A549 (cell line): ENCODE results near the gene TNFRSF19. TPM values are rescaled to one million over a fixed set of nuclear protein-coding genes. Genes with fewer than 3 reads are reported as not detected.

Experiments
- ATAC-seq, 2 experiments: fragments of 200-7000 bp in 1 of 2; fragments of >200 bp in 1 of 2; cut with Nextera tagmentation in 1 of 2; cut with Tn5 transposase in 1 of 2; 3 replicates each; pipeline versions ENCODE4 v1.8.0 to v1.9.1; 2018 to 2020; ENCODE audit warnings: mild to moderate bottlenecking in 1 of 2, moderate library complexity in 1 of 2
- CTCF ChIA-PET: fragments of 300-600 bp; sonication (Branson Sonifier 250); formaldehyde crosslinking; extraction: SDS; loops from one replicate; lab custom pipeline; 2021; ENCODE audit warnings: antibody characterized with exemption, inconsistent platforms; lab: Yijun Ruan, JAX
- POLR2A ChIA-PET: fragments of 350-600 bp; formaldehyde crosslinking; extraction: SDS; loops from one replicate; lab custom pipeline; 2021; ENCODE audit warnings: antibody characterized with exemption, inconsistent platforms; lab: Yijun Ruan, JAX
- DNase-seq, 2 experiments: peaks; one replicate each; pipeline versions ENCODE4 v3.0.0 to v3.0.0-alpha.2; 2011 to 2016; ENCODE audit warnings: low read depth in 1 of 2, low spot score in 1 of 2
- FAIRE-seq: peaks from 2 replicates; lab custom pipeline; 2011; peaks lifted over from hg19 to GRCh38; lab: Jason Lieb, UNC
- H3K27ac ChIP-seq, 2 experiments: fragments of >200 bp; sonication (Bioruptor Twin); formaldehyde crosslinking; 3 replicates each; pipeline ENCODE4 v1.5.1; 2016 to 2017
- H3K4me1 ChIP-seq: fragments of >200 bp; sonication (Bioruptor Twin); formaldehyde crosslinking; 3 replicates; pipeline ENCODE4 v1.6.1; 2016
- H3K4me2 ChIP-seq: fragments of >200 bp; sonication (Bioruptor Twin); formaldehyde crosslinking; 3 replicates; pipeline ENCODE4 v1.6.1; 2016
- H3K4me3 ChIP-seq: fragments of >200 bp; sonication (Bioruptor Twin); formaldehyde crosslinking; 3 replicates; pipeline ENCODE4 v1.5.1; 2016
- H3K9me3 ChIP-seq: fragments of >200 bp; sonication (Bioruptor Twin); formaldehyde crosslinking; 3 replicates; pipeline ENCODE4 v1.6.1; 2016
- BHLHE40 ChIP-seq: IDR thresholded peaks from 2 replicates; pipeline ENCODE4 v1.6.1; 2012; ENCODE audit warnings: low read depth, low read length, inconsistent platforms
- CEBPB ChIP-seq, 2 experiments: fragments of >200 bp in 1 of 2; sonication (Bioruptor Twin) in 1 of 2; formaldehyde crosslinking in 1 of 2; IDR thresholded peaks; 2 replicates each; pipeline ENCODE4 v1.6.1; 2012 to 2016
- CHD4 ChIP-seq: fragments of 200-600 bp; sonication (generic); IDR thresholded peaks from 2 replicates; pipeline ENCODE4 v1.6.1; 2016; ENCODE audit warnings: antibody characterized with exemption, mild to moderate bottlenecking, borderline replicate concordance
- EHMT2 ChIP-seq: fragments of 200-600 bp; sonication (generic); IDR thresholded peaks from 2 replicates; pipeline ENCODE4 v1.6.1; 2016; ENCODE audit warnings: antibody characterized with exemption, low read depth, mild to moderate bottlenecking, moderate library complexity
- ESRRA ChIP-seq: fragments of 150-350 bp; IDR thresholded peaks from 2 replicates; pipeline ENCODE4 v1.6.1; 2014; ENCODE audit warnings: mild to moderate bottlenecking, low read length, borderline replicate concordance
- FOSB ChIP-seq: fragments of 250-450 bp; sonication (Bioruptor Pico); IDR thresholded peaks from 2 replicates; pipeline ENCODE4 v1.5.0; 2020; ENCODE audit warnings: mild to moderate bottlenecking, moderate library complexity
- HEYL ChIP-seq: fragments of 250-450 bp; sonication (Bioruptor Pico); IDR thresholded peaks from 2 replicates; pipeline ENCODE4 v1.8.0; 2021; ENCODE audit warnings: mild to moderate bottlenecking, moderate library complexity
- HOXA7 ChIP-seq: fragments of 250-450 bp; sonication (Bioruptor Pico); IDR thresholded peaks from 2 replicates; pipeline ENCODE4 v1.5.0; 2020; ENCODE audit warnings: mild to moderate bottlenecking, moderate library complexity
- HOXB13 ChIP-seq: fragments of 250-450 bp; sonication (Bioruptor Pico); IDR thresholded peaks from 2 replicates; pipeline ENCODE4 v1.5.0; 2020; ENCODE audit warnings: low read depth, mild to moderate bottlenecking, moderate library complexity
- JUN ChIP-seq, 2 experiments: fragments of >200 bp; sonication (Bioruptor Twin); formaldehyde crosslinking; IDR thresholded peaks; 2 replicates in 1 of 2; 3 replicates in 1 of 2; pipeline ENCODE4 v1.6.1; 2016 to 2017
- KDM1A ChIP-seq: fragments of 200-600 bp; sonication (generic); IDR thresholded peaks from 2 replicates; pipeline ENCODE4 v1.6.1; 2016; ENCODE audit warnings: low read depth, mild to moderate bottlenecking
- KDM5A ChIP-seq: fragments of 200-600 bp; sonication (generic); IDR thresholded peaks from 2 replicates; pipeline ENCODE4 v1.6.1; 2016; ENCODE audit warnings: antibody characterized with exemption, mild to moderate bottlenecking
- MAZ ChIP-seq: fragments of 150-350 bp; IDR thresholded peaks from 2 replicates; pipeline ENCODE4 v1.6.1; 2014; ENCODE audit warnings: antibody characterized with exemption, low read depth, low read length, borderline replicate concordance
- NFE2L2 ChIP-seq: fragments of 150-350 bp; conservative IDR thresholded peaks from 2 replicates; pipeline ENCODE4 v1.6.1; 2014; ENCODE audit warnings: low read length
- RAD21 ChIP-seq, 2 experiments: fragments of >200 bp in 1 of 2; sonication (Bioruptor Twin) in 1 of 2; formaldehyde crosslinking in 1 of 2; IDR thresholded peaks in 1 of 2; conservative IDR thresholded peaks in 1 of 2; 2 replicates in 1 of 2; 3 replicates in 1 of 2; pipeline ENCODE4 v1.6.1; 2012 to 2018; ENCODE audit warnings: inconsistent platforms in 1 of 2
- RARB ChIP-seq: fragments of 250-450 bp; sonication (Bioruptor Pico); IDR thresholded peaks from 2 replicates; pipeline ENCODE4 v1.8.0; 2021; ENCODE audit warnings: mild to moderate bottlenecking, moderate library complexity
- RCOR1 ChIP-seq: fragments of 150-350 bp; IDR thresholded peaks from 2 replicates; pipeline ENCODE4 v1.6.1; 2014; ENCODE audit warnings: antibody characterized with exemption, low read length, low read depth
- SMC3 ChIP-seq: fragments of >200 bp; sonication (Bioruptor Twin); formaldehyde crosslinking; IDR thresholded peaks from 3 replicates; pipeline ENCODE4 v1.6.1; 2018; ENCODE audit warnings: inconsistent platforms
- TFCP2L1 ChIP-seq: fragments of 250-450 bp; sonication (Bioruptor Pico); IDR thresholded peaks from 2 replicates; pipeline ENCODE4 v1.5.0; 2021; ENCODE audit warnings: mild to moderate bottlenecking
- TP53 ChIP-seq: fragments of 250-450 bp; sonication (Bioruptor Pico); IDR thresholded peaks from 2 replicates; pipeline ENCODE4 v1.5.0; 2021; ENCODE audit warnings: mild to moderate bottlenecking, moderate library complexity
- ZFP36 ChIP-seq: fragments of 450-650 bp; IDR thresholded peaks from 2 replicates; pipeline ENCODE4 v1.6.1; 2014; ENCODE audit warnings: borderline replicate concordance; ENCODE audit not compliant: partially characterized antibody
- WGBS: methylation state at CpG from one replicate; pipeline ENCODE4 v1.1.6; 2017; ENCODE audit errors: missing lambda C conversion rate; 5-methylcytosine and 5-hydroxymethylcytosine counted together
- polyA plus RNA-seq, 4 experiments: library from polyadenylated mRNA; depleted of rRNA in 3 of 4; stranded (reverse); fragments of >200 nt; fragmentation: RNase III in 1 of 4; extraction: RNeasy Plus Mini Kit Qiagen cat#74134 plus additional on column Dnase treatment in 1 of 4; gene quantifications; 2 replicates in 3 of 4; 3 replicates in 1 of 4; pipeline ENCODE4 v1.2.3, GENCODE V29; 2011 to 2017
- TF ChIP-seq, protein P1 (sequence below): fragments of >200 bp; sonication (Bioruptor Twin); formaldehyde crosslinking; IDR thresholded peaks from 3 replicates; pipeline ENCODE4 v1.6.1; 2016
- TF ChIP-seq, protein P2 (sequence below): fragments of 150-350 bp; IDR thresholded peaks from 2 replicates; pipeline ENCODE4 v1.6.1; 2014; ENCODE audit warnings: low read depth, mild to moderate bottlenecking, low read length
- TF ChIP-seq, protein P3 (sequence below): fragments of >200 bp; sonication (Bioruptor Twin); formaldehyde crosslinking; IDR thresholded peaks from 2 replicates; pipeline ENCODE4 v1.6.1; 2016

TNFRSF19 gene
- polyA plus RNA-seq, 2 of the 4 experiments (the other 2 are of a cell fraction), result 1.2 to 1.9 TPM

DNA sequence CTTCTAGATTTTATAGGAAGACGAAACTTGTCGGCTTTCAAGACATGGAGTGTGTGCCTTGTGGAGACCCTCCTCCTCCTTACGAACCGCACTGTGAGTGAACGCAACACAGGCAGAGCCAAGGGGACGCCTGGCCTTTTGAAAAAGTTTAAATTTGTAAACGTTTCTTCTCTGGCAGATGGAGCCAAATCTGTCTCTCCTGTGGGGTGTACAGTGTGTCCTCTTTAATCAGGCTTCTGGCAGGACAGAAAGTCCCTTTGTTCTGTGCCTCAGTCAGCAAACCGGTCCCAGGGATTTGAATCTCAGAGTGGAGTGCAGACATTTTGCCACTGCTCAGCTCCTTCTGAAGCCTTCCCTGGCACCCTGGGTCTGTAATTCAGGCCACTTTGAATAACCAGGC, 56.5 kb downstream of the TNFRSF19 start:
- WGBS, result 81% methylated on average over 8 of the region's 8 CpGs
- FAIRE-seq (no peak), ATAC-seq (no peak), DNase-seq (no peak)
- Histone ChIP-seq H3K9me3 (no peaks in the 10 kb centered on the region), H3K4me1 (no peaks in the 10 kb centered on the region), H3K4me3 (no peak overlapping the region), H3K27ac (no peak overlapping the region), H3K4me2 (no peak overlapping the region)
- CTCF ChIA-PET, result no interaction called here
- POLR2A ChIA-PET, result no interaction called here
- TF ChIP-seq HOXA7 (CRISPR knock-in tag) (no peak), RCOR1 (no peak), CEBPB (IDR thresholded peaks at IDR 0.05) (no peak), HEYL (no peak), CHD4 (no peak), RARB (CRISPR knock-in tag) (no peak), TP53 (CRISPR knock-in tag) (no peak), NFE2L2 (no peak), ESRRA (no peak), JUN (IDR thresholded peaks at IDR 0.05) (no peak), KDM5A (no peak)
- TF ChIP-seq, protein P1, sequence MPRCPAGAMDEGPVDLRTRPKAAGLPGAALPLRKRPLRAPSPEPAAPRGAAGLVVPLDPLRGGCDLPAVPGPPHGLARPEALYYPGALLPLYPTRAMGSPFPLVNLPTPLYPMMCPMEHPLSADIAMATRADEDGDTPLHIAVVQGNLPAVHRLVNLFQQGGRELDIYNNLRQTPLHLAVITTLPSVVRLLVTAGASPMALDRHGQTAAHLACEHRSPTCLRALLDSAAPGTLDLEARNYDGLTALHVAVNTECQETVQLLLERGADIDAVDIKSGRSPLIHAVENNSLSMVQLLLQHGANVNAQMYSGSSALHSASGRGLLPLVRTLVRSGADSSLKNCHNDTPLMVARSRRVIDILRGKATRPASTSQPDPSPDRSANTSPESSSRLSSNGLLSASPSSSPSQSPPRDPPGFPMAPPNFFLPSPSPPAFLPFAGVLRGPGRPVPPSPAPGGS, result no peak
- TF ChIP-seq, protein P2, sequence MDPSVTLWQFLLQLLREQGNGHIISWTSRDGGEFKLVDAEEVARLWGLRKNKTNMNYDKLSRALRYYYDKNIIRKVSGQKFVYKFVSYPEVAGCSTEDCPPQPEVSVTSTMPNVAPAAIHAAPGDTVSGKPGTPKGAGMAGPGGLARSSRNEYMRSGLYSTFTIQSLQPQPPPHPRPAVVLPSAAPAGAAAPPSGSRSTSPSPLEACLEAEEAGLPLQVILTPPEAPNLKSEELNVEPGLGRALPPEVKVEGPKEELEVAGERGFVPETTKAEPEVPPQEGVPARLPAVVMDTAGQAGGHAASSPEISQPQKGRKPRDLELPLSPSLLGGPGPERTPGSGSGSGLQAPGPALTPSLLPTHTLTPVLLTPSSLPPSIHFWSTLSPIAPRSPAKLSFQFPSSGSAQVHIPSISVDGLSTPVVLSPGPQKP, result no peak

DNA sequence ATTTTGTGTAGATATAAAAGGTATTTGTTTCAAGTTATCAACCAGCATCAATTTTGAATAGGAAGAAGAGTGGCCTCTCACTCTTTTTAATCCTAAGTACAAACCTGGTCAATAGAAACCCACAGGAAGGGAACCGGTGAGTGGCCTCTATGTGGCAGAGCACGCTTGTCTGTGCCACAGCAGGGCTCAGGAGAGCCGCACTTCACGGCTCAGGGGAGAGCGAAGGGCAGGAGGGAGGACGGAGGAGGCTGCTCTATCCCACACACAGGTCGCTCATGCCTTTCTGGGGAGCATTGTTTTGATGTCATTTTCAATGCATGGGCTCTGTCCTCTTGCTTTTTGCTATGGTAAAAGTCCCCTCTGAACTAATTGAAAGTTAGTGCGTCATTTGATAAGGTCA, 57.2 kb downstream of the TNFRSF19 start:
- TF ChIP-seq KDM1A (no peak), EHMT2 (no peak), RARB (CRISPR knock-in tag) (no peak), BHLHE40 (no peak), RAD21 (conservative IDR thresholded peaks at IDR 0.05 in 1 of 2, IDR thresholded peaks at IDR 0.05 in 1 of 2) (no peak), CHD4 (no peak), RCOR1 (no peak), HOXB13 (CRISPR knock-in tag) (no peak), SMC3 (no peak), JUN (IDR thresholded peaks at IDR 0.05) (no peak), MAZ (no peak), TFCP2L1 (CRISPR knock-in tag) (no peak), FOSB (no peak), ZFP36 (no peak)
- TF ChIP-seq, protein P3, sequence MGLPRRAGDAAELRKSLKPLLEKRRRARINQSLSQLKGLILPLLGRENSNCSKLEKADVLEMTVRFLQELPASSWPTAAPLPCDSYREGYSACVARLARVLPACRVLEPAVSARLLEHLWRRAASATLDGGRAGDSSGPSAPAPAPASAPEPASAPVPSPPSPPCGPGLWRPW, result no peak
- TF ChIP-seq, protein P2, result no peak
- ChIA-PET CTCF (no interaction called here), POLR2A (no interaction called here)
- FAIRE-seq (no peak), ATAC-seq (no peak), DNase-seq (no peak)
- 58% methylated on average over 8 of the region's 8 CpGs for whole genome bisulfite sequencing
- Histone ChIP-seq H3K9me3 (no peaks in the 10 kb centered on the region), H3K4me2 (no peak overlapping the region), H3K4me3 (no peak overlapping the region), H3K27ac (no peak overlapping the region), H3K4me1 (no peaks in the 10 kb centered on the region)
